A673 (cell line): ENCODE data around the gene GSG1L.

Source experiments
- CTCF ChIP-seq: fragments of 300-800, 200-600 bp; sonication (generic); conservative IDR thresholded peaks from 2 replicates; pipeline ENCODE4 v1.5.1; 2017; ENCODE audit warnings: low read depth, mild to moderate bottlenecking, antibody characterized with exemption, low read length, moderate library complexity, mixed read lengths
- EZH2 ChIP-seq: fragments of 200-600 bp; sonication (generic); IDR thresholded peaks from 2 replicates; pipeline ENCODE4 v1.6.1; 2017; ENCODE audit warnings: borderline replicate concordance, low read depth, mild to moderate bottlenecking, mixed read lengths, antibody characterized with exemption, low read length; ENCODE audit not compliant: poor library complexity, severe bottlenecking

- TF ChIP-seq CTCF (no peak), EZH2 (no peak)
These were observed 286.0 kb downstream of the GSG1L start for GRCh38 chr16:27777527-27777926.
